OCI-LY7 (cell line): ENCODE results near the gene TMEM119.

Experiments
- CTCF ChIP-seq: fragments of 200-600 bp; sonication (generic); conservative IDR thresholded peaks from 2 replicates; pipeline ENCODE4 v1.5.1; 2014; ENCODE audit warnings: mild to moderate bottlenecking, antibody characterized with exemption, low read length, moderate library complexity, mixed read lengths
- EZH2phosphoT487 ChIP-seq: fragments of 200-600 bp; sonication (generic); IDR thresholded peaks from 2 replicates; pipeline ENCODE4 v1.6.1; 2018; ENCODE audit warnings: low read depth, borderline replicate concordance, mild to moderate bottlenecking, mixed run types, antibody characterized with exemption, low read length, moderate library complexity, mixed read lengths

- TF ChIP-seq CTCF (no peak), EZH2phosphoT487 (no peak)
These were observed 22.5 kb upstream of the TMEM119 start for GRCh38 chr12:108620236-108620879.
